A549 (cell line): ENCODE results near the gene FNDC3A. TPM values are rescaled to one million over a fixed set of nuclear protein-coding genes. Genes with fewer than 3 reads are reported as not detected.

Experiments used
- ATAC-seq, 2 experiments: fragments of 200-7000 bp in 1 of 2; fragments of >200 bp in 1 of 2; cut with Nextera tagmentation in 1 of 2; cut with Tn5 transposase in 1 of 2; 3 replicates each; pipeline versions ENCODE4 v1.8.0 to v1.9.1; 2018 to 2020; ENCODE audit warnings: mild to moderate bottlenecking in 1 of 2, moderate library complexity in 1 of 2
- CTCF ChIA-PET: fragments of 300-600 bp; sonication (Branson Sonifier 250); formaldehyde crosslinking; extraction: SDS; loops from one replicate; lab custom pipeline; 2021; ENCODE audit warnings: antibody characterized with exemption, inconsistent platforms; lab: Yijun Ruan, JAX
- POLR2A ChIA-PET: fragments of 350-600 bp; formaldehyde crosslinking; extraction: SDS; loops from one replicate; lab custom pipeline; 2021; ENCODE audit warnings: antibody characterized with exemption, inconsistent platforms; lab: Yijun Ruan, JAX
- DNase-seq, 2 experiments: peaks; one replicate each; pipeline versions ENCODE4 v3.0.0 to v3.0.0-alpha.2; 2011 to 2016; ENCODE audit warnings: low read depth in 1 of 2, low spot score in 1 of 2
- FAIRE-seq: peaks from 2 replicates; lab custom pipeline; 2011; peaks lifted over from hg19 to GRCh38; lab: Jason Lieb, UNC
- H3K27ac ChIP-seq, 2 experiments: fragments of >200 bp; sonication (Bioruptor Twin); formaldehyde crosslinking; 3 replicates each; pipeline ENCODE4 v1.5.1; 2016 to 2017
- H3K4me1 ChIP-seq: fragments of >200 bp; sonication (Bioruptor Twin); formaldehyde crosslinking; 3 replicates; pipeline ENCODE4 v1.6.1; 2016
- H3K4me2 ChIP-seq: fragments of >200 bp; sonication (Bioruptor Twin); formaldehyde crosslinking; 3 replicates; pipeline ENCODE4 v1.6.1; 2016
- H3K4me3 ChIP-seq: fragments of >200 bp; sonication (Bioruptor Twin); formaldehyde crosslinking; 3 replicates; pipeline ENCODE4 v1.5.1; 2016
- H3K9me3 ChIP-seq: fragments of >200 bp; sonication (Bioruptor Twin); formaldehyde crosslinking; 3 replicates; pipeline ENCODE4 v1.6.1; 2016
- BCL3 ChIP-seq: fragments of >200 bp; sonication (Bioruptor Twin); formaldehyde crosslinking; IDR thresholded peaks from 3 replicates; pipeline ENCODE4 v1.6.1; 2016
- CEBPB ChIP-seq, 2 experiments: fragments of >200 bp in 1 of 2; sonication (Bioruptor Twin) in 1 of 2; formaldehyde crosslinking in 1 of 2; IDR thresholded peaks; 2 replicates each; pipeline ENCODE4 v1.6.1; 2012 to 2016
- CTCF ChIP-seq: fragments of >200 bp; sonication (Bioruptor Twin); formaldehyde crosslinking; IDR thresholded peaks from 3 replicates; pipeline ENCODE4 v1.5.1; 2016
- EP300 ChIP-seq, 2 experiments: fragments of >200 bp; sonication (Bioruptor Twin); formaldehyde crosslinking; IDR thresholded peaks; 2 replicates in 1 of 2; 3 replicates in 1 of 2; pipeline ENCODE4 v1.6.1; 2016 to 2017
- FOSB ChIP-seq: fragments of 250-450 bp; sonication (Bioruptor Pico); IDR thresholded peaks from 2 replicates; pipeline ENCODE4 v1.5.0; 2020; ENCODE audit warnings: mild to moderate bottlenecking, moderate library complexity
- HEYL ChIP-seq: fragments of 250-450 bp; sonication (Bioruptor Pico); IDR thresholded peaks from 2 replicates; pipeline ENCODE4 v1.8.0; 2021; ENCODE audit warnings: mild to moderate bottlenecking, moderate library complexity
- HMGXB4 ChIP-seq: fragments of 250-450 bp; sonication (Bioruptor Pico); IDR thresholded peaks from 2 replicates; pipeline ENCODE4 v1.5.0; 2021; ENCODE audit warnings: mild to moderate bottlenecking, moderate library complexity, borderline replicate concordance
- HOXA7 ChIP-seq: fragments of 250-450 bp; sonication (Bioruptor Pico); IDR thresholded peaks from 2 replicates; pipeline ENCODE4 v1.5.0; 2020; ENCODE audit warnings: mild to moderate bottlenecking, moderate library complexity
- MAX ChIP-seq: IDR thresholded peaks from 2 replicates; pipeline ENCODE4 v1.6.1; 2012
- MAZ ChIP-seq: fragments of 150-350 bp; IDR thresholded peaks from 2 replicates; pipeline ENCODE4 v1.6.1; 2014; ENCODE audit warnings: antibody characterized with exemption, low read depth, low read length, borderline replicate concordance
- MYC ChIP-seq: IDR thresholded peaks from 2 replicates; pipeline ENCODE4 v1.6.1; 2012; ENCODE audit warnings: mild to moderate bottlenecking, inconsistent platforms, low read length, improper control_type of control experiment, borderline replicate concordance
- NFE2L2 ChIP-seq: fragments of 150-350 bp; conservative IDR thresholded peaks from 2 replicates; pipeline ENCODE4 v1.6.1; 2014; ENCODE audit warnings: low read length
- NPAS2 ChIP-seq: fragments of 250-450 bp; sonication (Bioruptor Pico); IDR thresholded peaks from 2 replicates; pipeline ENCODE4 v1.8.0; 2022; ENCODE audit warnings: mild to moderate bottlenecking, moderate library complexity, borderline replicate concordance
- PBX3 ChIP-seq: IDR thresholded peaks from 2 replicates; pipeline ENCODE4 v1.6.1; 2012
- POLR2AphosphoS2 ChIP-seq: conservative IDR thresholded peaks from 2 replicates; pipeline ENCODE4 v1.6.1; 2012; ENCODE audit warnings: low read length, improper control_type of control experiment, inconsistent platforms
- TP53 ChIP-seq: fragments of 250-450 bp; sonication (Bioruptor Pico); IDR thresholded peaks from 2 replicates; pipeline ENCODE4 v1.5.0; 2021; ENCODE audit warnings: mild to moderate bottlenecking, moderate library complexity
- ZC3H11A ChIP-seq: fragments of 450-650 bp; IDR thresholded peaks from 2 replicates; pipeline ENCODE4 v1.6.1; 2014; ENCODE audit warnings: antibody characterized with exemption, mild to moderate bottlenecking
- ZSCAN20 ChIP-seq: fragments of 250-450 bp; sonication (Bioruptor Pico); IDR thresholded peaks from 2 replicates; pipeline ENCODE4 v1.8.0; 2022; ENCODE audit warnings: mild to moderate bottlenecking, moderate library complexity
- WGBS: methylation state at CpG from one replicate; pipeline ENCODE4 v1.1.6; 2017; ENCODE audit errors: missing lambda C conversion rate; 5-methylcytosine and 5-hydroxymethylcytosine counted together
- polyA plus RNA-seq, 4 experiments: library from polyadenylated mRNA; depleted of rRNA in 3 of 4; stranded (reverse); fragments of >200 nt; fragmentation: RNase III in 1 of 4; extraction: RNeasy Plus Mini Kit Qiagen cat#74134 plus additional on column Dnase treatment in 1 of 4; gene quantifications; 2 replicates in 3 of 4; 3 replicates in 1 of 4; pipeline ENCODE4 v1.2.3, GENCODE V29; 2011 to 2017

The FNDC3A gene
- polyA plus RNA-seq, 2 of the 4 experiments (the other 2 are of a cell fraction), result 16.0 to 32.6 TPM

- FAIRE-seq, result no peak
- Histone ChIP-seq H3K4me1 (no peaks in the 10 kb centered on the region), H3K9me3 (no peaks in the 10 kb centered on the region), H3K4me2 (no peak overlapping the region), H3K27ac (no peak overlapping the region), H3K4me3 (no peak overlapping the region)
- ChIA-PET CTCF (interaction anchor here (0.5 kb wide), 1 partner anchor 225 kb away, joined by 3 read pairs; no protein-coding TSS in a partner anchor), POLR2A (no interaction called here)
- TF ChIP-seq MAX, result no peak
- TF ChIP-seq CEBPB (IDR thresholded peaks at IDR 0.05), result no peak
- no peak for TF ChIP-seq NFE2L2
- TF ChIP-seq FOSB (CRISPR knock-in tag), result no peak
- no peak for DNase-seq
- no peak for ATAC-seq
- 94% methylated on average over 5 of the region's 5 CpGs for WGBS
Measured at GRCh38 chr13:49210669-49211068, 235.0 kb downstream of the FNDC3A start.

- Histone ChIP-seq H3K4me1 (no peaks in the 10 kb centered on the region), H3K4me3 (no peak overlapping the region), H3K4me2 (no peak overlapping the region), H3K27ac (no peak overlapping the region), H3K9me3 (no peaks in the 10 kb centered on the region)
- no peak for DNase-seq
- no peak for ATAC-seq
- no peak for FAIRE-seq
- ChIA-PET CTCF (no interaction called here), POLR2A (no interaction called here)
- TF ChIP-seq HOXA7 (CRISPR knock-in tag) (no peak), POLR2AphosphoS2 (no peak), TP53 (no peak), MYC (no peak), BCL3 (no peak), MAZ (no peak), PBX3 (no peak), CTCF (no peak), NPAS2 (CRISPR knock-in tag) (no peak), ZSCAN20 (CRISPR knock-in tag) (no peak), EP300 (IDR thresholded peaks at IDR 0.05) (no peak), HMGXB4 (CRISPR knock-in tag) (no peak), HEYL (CRISPR knock-in tag) (no peak), ZC3H11A (no peak)
- 95% methylated on average over 1 of the region's 1 CpG for WGBS
Measured at GRCh38 chr13:49213539-49213938, 237.8 kb downstream of the FNDC3A start.
